ENCODE data around the gene FGF13.

FGF13 gene

DNA sequence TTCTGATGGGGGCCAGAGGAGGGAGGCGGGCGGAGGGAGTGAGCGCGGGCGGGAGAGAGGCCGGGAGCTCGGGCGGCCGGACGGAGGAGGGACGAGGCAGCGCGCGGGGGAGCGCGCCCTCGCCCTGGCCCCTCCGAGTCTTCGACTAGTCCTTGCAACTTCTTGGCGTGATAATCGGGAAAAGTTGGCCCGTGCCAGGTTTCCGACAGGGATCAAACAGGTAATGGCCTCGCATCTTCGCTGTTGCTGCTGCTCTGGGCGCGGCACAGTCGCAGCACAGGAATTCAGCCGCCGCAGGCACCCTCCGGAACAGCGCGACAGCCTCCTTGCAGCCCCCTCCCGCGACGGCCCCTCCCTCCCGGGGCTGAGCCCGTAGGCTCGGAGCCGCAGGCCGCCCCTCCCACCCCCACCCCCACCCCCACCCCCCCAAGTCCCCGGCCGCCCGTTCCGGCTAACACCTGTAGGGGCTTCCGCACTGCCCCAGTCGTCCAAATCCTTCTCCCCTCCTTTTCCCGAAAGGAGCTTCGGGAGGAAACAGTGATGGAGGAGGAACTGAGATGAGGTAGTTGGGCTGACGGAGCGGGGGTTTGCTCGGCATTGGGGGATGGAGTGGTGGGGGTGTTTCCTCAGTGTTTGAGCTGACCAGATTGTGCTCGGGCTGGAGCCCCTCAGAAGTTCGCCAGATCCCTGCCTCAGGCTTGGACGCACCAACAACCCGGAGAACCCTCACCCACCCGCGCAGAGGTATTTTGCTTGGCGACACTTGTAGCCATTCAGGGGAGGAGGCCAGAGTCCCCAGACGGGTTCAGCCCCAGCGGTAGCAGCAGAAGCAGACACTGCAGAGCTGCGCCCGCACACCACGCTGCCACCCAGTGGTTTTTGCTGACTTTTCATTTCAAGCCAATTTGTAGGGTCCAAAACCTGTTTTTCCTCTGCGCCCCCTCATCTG is at the start of gene FGF13:
Gene FGF13, minus strand, starts transcription at position 319 of the 949 bp plus-strand sequence. CDS start 714 bp downstream, outside the sequence.
- peak; percentile 62 for DNase-seq (ENCODE audit: low spot score)

DNA sequence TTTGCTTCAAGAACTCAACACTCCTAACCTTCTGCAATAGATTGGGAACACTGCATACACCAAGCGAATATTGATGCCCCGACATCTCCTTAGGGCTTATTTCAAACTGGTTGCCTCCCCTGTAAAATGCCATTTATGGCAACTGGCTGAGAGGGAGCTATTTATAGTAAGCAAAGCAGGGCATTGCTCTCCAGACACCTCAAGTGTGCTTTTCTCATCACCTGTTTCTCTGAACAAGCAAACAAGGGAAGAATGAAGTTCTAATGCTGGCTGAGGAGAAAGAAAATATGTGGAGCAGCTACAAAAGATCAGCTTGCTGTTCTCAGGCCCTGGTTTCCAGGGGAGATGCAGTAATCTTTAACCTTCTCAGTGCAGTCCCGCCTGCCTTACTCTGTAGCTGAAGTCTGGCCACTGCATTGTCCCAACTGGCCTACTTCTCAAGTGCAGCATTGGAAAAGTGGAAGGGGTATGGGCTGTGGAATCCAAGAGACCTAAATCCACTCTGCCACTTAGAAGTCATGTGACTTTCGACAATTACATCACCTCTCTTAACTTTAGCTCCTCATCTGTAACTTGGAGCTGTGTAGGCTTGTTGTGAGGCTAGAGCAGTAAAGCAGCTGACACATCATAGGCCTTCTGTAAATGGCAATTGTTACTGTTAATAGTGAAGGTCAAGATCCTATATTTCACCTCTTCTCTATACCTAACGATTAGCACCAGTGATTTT is 47.9 kb upstream of the FGF13 start:
- DNase-seq (ENCODE audit: low spot score) = no peak

DNA sequence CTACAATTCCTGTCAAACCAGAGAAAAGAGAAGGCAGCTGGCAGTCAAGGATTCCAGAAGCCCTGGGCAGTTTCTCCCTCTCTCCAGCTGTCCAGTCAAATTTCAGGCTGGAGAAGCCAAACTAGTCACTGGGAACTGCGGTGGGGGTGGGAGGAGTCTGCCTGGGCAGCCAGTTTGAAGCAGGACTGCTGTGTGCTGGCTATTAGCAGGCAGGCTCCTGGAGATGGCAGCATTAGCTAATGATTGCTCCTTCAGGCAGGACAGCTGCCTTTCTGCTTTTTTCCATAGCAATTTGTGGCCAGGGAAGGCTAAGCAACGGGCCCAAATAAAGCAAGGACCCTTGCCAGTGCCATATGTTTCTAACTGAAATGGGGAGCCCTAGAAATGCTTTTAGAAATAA is 44.7 kb upstream of the FGF13 start:
- DNase-seq (ENCODE audit: low spot score) = peak; percentile 48

DNA sequence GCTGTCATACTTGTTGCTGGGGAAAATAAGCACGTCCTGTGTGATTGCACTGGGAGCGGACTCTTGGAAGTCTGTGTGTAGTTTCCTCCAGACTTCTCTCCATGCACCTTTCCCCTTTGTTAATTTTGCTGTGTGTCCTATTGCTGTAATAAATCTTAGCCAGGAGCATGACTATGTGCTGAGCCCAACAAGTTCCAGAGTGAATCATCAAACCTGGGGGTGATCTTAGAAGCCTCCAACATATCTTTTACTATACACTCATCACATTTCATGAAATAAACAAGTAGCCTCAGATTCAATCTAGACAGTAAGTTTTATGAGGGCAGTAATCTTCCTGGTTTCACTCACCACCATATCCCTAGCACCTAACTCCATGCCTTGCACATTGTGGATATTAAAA is 43.3 kb upstream of the FGF13 start:
- DNase-seq (ENCODE audit: low spot score) = no peak

DNA sequence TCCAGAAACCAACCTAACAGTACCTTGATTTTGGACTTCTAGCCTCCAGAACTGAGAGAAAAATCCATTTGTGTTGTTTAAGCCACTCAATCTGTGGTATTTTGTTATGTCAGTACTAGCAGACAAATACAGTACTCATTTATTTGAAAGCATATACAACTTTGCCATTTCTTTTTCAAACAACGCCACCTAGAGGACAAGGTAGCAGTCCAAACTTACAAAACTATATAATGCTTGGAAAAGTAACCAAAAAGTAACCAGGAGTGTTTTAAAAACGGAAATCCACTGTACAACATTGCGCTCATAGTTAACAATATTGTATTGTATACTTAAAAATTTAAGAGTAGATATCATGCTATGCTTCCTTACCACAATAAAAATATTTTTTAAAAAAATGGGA is 37.0 kb upstream of the FGF13 start:
- no peak for DNase-seq (ENCODE audit: low spot score)

DNA sequence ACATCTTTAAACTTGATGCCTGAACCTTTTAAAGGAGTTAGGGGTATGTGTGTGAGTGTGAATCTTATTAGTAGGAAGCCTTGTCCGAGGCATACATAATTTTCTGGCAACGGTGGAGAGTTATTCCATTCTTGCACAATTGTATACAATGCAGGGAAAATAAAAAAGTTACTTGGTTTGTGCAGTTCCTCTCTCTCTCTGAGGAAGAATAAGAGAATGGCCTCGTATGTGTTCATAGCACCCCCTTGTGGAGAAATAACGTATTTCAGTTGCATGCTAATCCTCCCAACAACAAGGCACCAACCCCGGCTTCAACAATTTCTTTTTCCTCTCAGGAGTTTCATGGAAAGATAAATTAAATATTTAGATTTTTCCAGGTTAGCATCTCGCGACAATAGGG is 33.7 kb upstream of the FGF13 start:
- DNase-seq (ENCODE audit: low spot score) = peak; percentile 29

DNA sequence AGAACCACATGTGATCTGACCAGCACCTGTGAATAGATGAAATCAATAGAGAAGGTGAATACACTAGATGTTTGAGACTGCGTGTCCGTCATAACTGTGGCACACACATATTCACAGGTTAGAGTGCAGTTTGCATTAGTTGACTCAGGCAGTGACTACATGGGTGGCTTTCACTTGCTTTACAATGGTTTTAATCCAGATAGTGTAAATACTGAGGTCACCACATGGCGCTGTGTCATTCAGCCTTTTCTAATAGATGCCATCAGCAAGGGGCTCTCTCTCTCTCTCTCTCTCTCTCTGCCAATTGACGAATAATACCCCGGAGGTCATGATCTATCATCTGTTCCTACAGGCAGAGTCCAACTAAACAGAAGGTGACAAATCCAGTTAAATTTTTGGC is 30.7 kb upstream of the FGF13 start:
- no peak for DNase-seq (ENCODE audit: low spot score)

DNA sequence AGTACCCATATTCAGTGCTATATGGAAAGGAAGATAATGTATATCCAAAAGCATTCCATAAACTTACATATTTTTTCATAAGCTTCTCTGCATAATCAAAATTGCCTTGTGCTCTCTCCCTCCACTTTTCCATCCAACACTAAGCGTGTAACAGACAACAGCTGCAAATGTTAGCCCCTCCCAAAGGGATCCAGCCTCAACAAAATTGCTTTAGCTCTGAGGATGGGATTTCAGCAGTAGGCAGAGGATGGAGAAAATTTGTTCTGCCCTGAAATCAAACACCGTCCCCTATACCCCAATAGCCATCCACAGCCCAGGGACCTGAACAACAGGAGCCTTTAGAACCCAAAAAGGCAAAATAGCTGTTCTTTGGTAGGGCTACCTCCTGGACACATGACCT is 28.8 kb upstream of the FGF13 start:
- DNase-seq (ENCODE audit: low spot score) = no peak

DNA sequence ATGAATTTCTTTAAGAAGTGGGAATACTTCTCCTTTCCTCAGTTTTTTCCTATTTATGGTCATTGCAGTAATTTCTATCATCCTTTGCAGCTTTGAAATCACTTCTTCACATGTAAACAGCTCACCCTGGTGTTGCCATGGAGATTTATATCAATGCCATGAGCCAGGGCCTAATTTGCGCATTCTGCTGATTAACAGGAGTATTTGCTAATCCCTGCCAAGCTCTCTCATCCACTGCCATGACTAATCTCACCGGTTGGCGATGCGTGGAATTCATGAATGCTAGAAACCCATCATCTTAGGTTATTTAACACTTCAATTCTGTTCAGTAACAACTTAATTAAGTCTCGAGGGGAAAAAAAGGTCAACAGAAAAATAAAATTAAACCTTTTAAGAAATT is 11.8 kb upstream of the FGF13 start:
- no peak for DNase-seq (ENCODE audit: low spot score)

DNA sequence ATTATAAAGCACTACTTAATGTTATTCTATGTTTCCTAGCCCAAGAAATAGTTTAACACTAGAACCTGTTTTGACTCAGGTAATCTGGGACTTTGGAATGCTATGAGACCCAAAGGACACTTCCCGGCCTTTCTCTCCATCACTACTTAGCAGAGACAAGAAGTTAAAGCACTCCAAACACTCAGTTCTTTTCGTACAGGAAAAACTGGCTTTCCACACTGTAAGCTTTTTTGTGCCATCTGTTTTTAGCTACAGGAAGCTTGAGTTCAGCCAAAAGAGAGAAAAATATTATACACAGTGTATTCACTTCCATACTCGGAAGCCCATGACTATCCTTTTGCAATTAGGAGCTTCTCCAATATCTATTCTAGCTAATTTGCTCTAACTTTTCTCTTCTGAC is 7.9 kb upstream of the FGF13 start:
- DNase-seq (ENCODE audit: low spot score) = no peak

DNA sequence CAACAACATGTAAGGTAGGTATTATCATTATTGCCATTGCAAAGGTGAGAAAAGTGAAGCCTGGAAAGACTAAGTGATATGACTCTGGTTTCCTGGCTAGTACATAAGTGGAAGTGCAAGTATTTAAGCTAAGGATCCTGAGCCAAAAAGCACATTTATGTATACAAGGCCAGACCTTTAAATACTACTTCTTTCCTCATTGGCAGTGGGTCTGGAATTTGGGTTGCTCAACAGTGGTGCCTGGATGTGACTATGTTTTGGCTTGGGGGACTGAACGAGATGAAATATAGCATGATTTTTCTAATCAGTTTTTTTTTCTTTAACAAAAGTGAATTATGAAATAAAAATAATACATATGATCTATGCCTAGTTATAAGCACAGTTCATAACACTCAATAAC is 7.4 kb upstream of the FGF13 start:
- DNase-seq (ENCODE audit: low spot score) = no peak

DNA sequence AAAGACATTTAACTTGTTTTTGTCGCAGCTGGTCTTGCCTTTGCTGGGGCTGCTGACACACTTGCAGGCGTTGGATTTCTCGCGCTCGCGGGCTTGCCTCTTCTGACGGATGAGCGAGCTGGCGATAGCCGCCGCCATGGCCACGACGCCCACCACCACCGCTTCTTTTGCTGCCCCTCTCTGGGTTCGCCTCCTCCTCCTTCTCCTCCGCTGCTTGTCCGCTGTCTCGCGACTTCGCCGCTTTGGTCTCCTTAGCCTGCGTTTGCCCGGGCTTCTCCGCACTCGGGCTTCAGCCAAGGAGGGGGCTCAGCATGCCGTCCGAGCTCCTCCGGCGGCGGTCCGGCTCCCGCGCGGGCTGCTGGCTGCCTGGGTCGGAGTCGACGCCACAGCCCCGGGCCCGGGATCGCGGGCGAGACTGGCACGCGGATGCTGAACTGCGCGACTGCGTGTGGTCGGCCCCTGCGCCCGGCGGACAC is 613 bp downstream of the FGF13 start:
- peak; percentile 26 for DNase-seq (ENCODE audit: low spot score)

DNA sequence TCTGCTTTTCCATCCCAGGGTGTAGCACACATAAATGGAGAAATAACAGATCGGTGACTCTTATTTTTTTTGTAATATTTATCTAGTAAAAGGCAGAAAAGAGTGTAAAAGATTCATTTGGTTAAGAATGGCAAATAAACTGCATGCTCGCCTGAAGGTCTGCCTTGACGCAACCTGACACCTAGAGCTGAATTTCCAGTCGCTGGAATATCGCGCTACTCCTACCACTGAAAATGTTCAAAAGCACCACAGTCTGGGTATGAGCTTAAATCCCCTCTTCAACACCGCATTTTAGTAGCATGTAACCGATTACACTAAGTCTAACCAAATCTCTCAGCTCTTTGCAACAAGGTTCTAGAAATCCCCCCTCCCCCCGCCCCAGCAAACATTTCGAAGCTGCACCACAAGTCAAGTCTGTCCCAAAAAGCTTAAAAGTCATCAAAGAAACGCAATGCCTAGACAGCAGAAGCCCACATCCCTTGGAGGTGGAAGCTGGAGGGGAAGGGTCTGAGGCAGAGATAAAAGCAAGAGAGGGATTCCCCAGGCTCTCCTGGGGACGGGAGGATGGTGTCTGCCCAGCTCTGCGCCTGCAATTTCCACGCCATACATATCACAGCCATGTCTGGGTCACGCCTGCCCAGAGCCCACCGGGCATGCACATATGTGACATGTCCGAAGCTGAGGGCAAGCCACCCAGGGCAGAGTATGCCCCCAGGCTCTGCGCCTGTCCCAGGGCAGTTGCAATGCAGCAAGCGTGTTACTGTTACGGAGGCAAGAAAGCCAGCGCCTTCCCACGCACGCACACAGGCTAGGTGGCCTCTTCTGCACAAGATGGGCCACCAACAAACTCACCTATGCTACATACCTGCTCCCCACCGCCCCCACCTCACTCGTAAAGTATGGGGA is 1.4 kb downstream of the FGF13 start:
- peak; percentile 7 for DNase-seq (ENCODE audit: low spot score)

DNA sequence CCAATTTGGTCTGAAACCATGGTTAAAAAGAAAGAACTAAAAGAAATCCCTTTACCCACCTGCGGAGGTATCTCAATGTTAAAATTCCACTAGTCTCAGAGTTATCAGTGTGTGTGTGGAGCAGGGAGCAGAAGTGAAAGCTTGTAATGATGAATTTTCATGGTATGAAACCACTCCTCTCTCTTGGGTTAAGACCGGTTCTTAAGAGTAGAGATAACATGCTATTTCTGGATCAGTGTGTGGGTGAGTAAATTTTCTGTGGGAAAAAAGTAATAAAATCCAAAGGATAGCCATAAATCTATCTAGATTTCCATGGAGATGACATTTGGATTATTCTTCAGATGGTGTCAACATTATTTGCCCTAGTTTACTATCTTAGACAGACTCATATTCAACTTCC is 3.2 kb downstream of the FGF13 start:
- DNase-seq (ENCODE audit: low spot score) = no peak

DNA sequence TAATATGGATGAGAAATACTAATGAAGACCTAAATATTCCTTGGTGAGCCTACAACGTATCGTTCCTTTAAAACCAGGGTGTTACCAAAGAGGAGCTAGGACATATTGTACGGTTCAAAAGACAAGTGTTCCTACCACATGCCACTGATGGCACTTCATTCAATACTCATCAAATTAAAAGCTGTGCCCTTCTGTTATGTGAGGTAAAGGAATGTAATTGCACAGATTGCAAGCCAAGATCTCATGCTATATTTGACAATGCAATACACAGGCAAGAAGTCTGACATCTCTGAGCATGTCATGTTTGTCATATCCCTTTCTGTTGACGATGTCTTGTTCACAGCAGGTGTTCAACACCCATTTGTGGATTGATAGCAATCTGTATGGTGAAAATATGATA is 6.9 kb downstream of the FGF13 start:
- no peak for DNase-seq (ENCODE audit: low spot score)

DNA sequence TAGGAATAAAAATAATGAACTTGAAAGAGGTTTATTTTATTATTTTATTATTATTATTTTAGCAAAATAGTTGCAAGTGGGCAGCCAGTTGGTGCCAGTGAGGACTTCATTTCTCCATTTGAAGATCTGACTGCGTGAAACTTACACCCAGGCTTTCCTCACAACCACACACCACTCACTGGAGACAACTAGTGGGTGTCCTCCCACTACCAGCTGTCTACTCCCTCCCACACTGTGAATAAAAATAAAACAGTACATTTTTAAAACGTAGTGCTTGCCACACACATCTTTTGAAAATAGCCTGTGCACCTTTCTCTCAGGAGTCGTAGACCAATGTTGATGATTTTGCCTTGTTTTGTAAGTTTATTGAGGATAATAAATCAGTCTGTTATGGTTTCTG is 7.4 kb downstream of the FGF13 start:
- DNase-seq (ENCODE audit: low spot score) = no peak

DNA sequence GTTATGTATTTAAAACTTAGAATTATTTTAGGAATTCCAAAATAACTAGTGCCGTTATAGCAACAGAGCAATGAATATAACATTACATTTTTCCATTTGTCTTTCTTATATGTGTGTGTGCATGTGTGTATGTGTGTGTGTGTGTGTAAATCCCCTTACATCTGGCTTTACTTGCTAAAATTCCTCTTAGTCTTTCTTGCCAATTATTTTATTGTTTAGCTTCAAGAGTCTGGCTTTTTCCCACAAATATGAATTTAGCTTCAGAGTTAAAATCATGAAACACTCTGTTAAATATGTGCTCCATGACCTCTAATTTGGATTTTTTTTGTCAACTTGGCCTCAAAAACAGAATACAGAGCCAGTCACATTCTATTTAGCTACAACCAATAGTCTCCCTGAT is 18.9 kb downstream of the FGF13 start:
- DNase-seq (ENCODE audit: low spot score) = no peak

DNA sequence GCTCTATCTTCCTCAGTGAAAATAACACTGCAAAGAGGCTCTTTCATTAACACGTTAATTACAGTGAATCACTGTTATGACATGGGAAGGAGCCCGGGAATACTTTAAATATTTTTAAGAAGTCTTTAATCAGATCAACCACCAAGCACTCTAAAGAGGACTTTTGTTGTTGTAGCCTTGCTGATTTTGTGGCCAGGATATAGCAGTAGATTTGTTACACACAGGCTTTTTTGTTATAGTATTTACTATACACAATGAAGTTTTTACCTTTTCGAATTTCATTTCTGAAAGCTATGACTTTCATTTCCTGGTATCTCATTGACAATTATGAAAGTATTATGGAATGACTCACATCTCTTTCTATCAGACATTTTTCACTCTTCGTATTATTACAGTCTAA is 20.3 kb downstream of the FGF13 start:
- DNase-seq (ENCODE audit: low spot score) = no peak

DNA sequence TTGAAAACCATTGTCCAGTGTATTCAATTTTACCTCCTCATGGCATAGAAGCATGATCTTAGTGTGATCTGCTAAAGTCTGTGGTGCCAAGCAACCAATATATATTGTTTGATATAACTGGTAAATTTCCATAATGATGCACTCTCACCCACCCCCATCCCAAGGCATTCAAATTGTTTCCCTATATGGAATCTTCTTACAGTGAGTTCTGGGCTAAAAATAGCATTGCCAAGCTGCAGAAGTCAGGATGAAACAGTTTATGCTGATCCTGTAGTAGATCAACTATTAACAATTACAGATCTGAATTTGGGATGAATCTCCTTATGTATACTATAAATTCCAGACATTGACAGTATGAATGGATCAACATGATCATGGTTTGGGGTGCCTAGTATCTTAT is 20.9 kb downstream of the FGF13 start:
- no peak for DNase-seq (ENCODE audit: low spot score)

DNA sequence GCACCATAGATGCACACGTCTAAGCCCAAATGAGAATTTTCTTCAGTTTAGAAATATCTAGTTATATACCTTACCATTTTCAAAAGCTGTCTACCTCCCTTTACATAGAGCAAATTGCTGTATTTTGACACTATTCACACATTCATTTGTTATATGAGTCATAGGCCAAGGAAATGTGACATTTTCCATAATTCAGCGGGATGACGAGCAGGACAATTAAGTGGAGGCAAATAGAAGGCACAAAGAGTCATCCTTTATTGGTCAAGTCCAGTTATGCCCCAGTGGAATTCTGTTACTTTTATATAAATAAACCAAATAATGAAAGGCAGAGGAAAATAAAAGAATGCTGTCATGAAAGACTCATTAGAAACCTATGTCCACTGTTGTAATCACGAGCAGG is 27.9 kb downstream of the FGF13 start:
- no peak for DNase-seq (ENCODE audit: low spot score)

DNA sequence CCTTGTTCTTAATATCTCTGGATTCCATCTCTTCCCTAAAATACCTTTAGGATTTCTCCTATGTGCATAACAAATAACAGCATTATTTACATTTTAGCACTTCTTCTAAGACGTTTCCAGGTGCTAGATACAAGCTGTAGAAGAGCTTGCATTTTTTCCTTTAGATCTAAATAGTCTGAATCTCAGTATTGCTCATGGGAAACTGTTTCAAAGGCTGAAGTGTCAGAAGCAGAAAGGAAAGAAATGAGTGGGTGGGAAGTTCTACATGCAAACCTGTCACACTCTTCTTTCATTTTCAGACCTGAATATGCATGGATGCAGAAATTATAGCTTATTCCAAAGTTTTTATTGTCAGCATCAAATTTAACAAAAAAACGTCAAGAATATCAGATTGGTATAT is 41.8 kb downstream of the FGF13 start:
- DNase-seq (ENCODE audit: low spot score) = no peak

DNA sequence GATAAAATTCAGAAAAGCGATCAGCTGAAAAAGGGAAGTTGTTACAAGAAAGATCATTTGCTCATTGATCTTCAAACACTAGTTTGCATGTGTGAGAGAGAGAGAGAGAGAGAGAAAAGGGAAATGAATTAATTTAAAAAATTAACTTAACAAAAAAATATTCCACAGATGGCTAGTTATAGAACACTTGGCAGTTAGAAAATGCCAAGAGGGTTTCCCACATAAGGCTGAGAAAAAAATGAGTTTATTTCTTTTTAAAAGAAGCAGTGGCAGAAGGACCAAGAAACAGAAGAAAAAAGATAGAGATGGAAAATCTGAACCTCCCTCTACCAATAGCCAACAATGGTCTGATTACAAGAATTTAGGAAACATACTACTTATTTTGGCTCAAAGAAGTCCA is 47.1 kb downstream of the FGF13 start:
- DNase-seq (ENCODE audit: low spot score) = no peak
